CD14-positive monocyte (primary cell): ENCODE data around the gene UBQLN2. TPM values are rescaled to one million over a fixed set of nuclear protein-coding genes. Genes with fewer than 3 reads are reported as not detected.

ENCODE experiments used
- DNase-seq, 3 donors: peaks; one replicate each; pipeline ENCODE4 v3.0.0-alpha.2; 2011 to 2022
- H2AFZ ChIP-seq: 2 replicates; pipeline ENCODE4 v1.6.0; 2012; ENCODE audit warnings: mild to moderate bottlenecking, low read depth, low read length, inconsistent platforms; ENCODE audit not compliant: insufficient read depth, poor library complexity, severe bottlenecking
- H3K27ac ChIP-seq, 2 donors: 1 replicate in 1 of 2; 2 replicates in 1 of 2; pipeline ENCODE4 v1.5.1; 2012 to 2013; ENCODE audit warnings: low read length in 2 of 2, control low read depth in 1 of 2, inconsistent platforms in 1 of 2, low read depth in 1 of 2, mild to moderate bottlenecking in 1 of 2
- H3K27me3 ChIP-seq, 2 donors: one replicate each; pipeline versions ENCODE4 v1.6.0 to v1.6.1; 2011 to 2013; ENCODE audit warnings: low read length in 2 of 2; ENCODE audit not compliant: control insufficient read depth in 2 of 2, insufficient read depth in 2 of 2
- H3K36me3 ChIP-seq, 2 donors: replicated peaks in 1 of 2; 1 replicate in 1 of 2; 2 replicates in 1 of 2; pipeline versions ENCODE4 v1.5.1 to v1.6.1; 2012 to 2013; ENCODE audit warnings: low read length in 2 of 2, control low read depth in 1 of 2, inconsistent platforms in 1 of 2, mild to moderate bottlenecking in 1 of 2; ENCODE audit not compliant: insufficient read depth in 2 of 2, control insufficient read depth in 1 of 2
- H3K4me1 ChIP-seq, 2 donors: 1 replicate in 1 of 2; 2 replicates in 1 of 2; pipeline versions ENCODE4 v1.5.1 to v1.6.1; 2012 to 2013; ENCODE audit warnings: low read length in 2 of 2, control low read depth in 1 of 2, inconsistent platforms in 1 of 2, mild to moderate bottlenecking in 1 of 2, moderate library complexity in 1 of 2; ENCODE audit not compliant: insufficient read depth in 2 of 2, control insufficient read depth in 1 of 2
- H3K4me2 ChIP-seq: replicated peaks from 2 replicates; pipeline ENCODE3; 2012; ENCODE audit warnings: low read length, moderate library complexity, mild to moderate bottlenecking; ENCODE audit not compliant: poor library complexity, severe bottlenecking; ENCODE audit errors: extremely low read depth
- H3K4me3 ChIP-seq, 3 experiments: fragments of 200-600 bp in 1 of 3; sonication (generic) in 1 of 3; replicated peaks in 1 of 3; 1 replicate in 2 of 3; 2 replicates in 1 of 3; pipeline ENCODE4 v1.5.1; 2011 to 2013; ENCODE audit warnings: low read length in 3 of 3, mild to moderate bottlenecking in 3 of 3, control low read depth in 2 of 3, low read depth in 2 of 3, inconsistent platforms in 1 of 3, moderate library complexity in 1 of 3
- H3K79me2 ChIP-seq: 2 replicates; pipeline ENCODE4 v1.6.0; 2012; ENCODE audit warnings: mild to moderate bottlenecking, control low read depth, inconsistent platforms, low read length, moderate library complexity; ENCODE audit not compliant: insufficient read depth
- H3K9ac ChIP-seq: 2 replicates; pipeline ENCODE4 v1.6.0; 2017; ENCODE audit warnings: low read length, mild to moderate bottlenecking; ENCODE audit not compliant: insufficient read depth, poor library complexity, severe bottlenecking
- H3K9me3 ChIP-seq, 2 donors: replicated peaks in 1 of 2; 1 replicate in 1 of 2; 2 replicates in 1 of 2; pipeline versions ENCODE4 v1.5.1 to v1.6.1; 2012 to 2013; ENCODE audit warnings: low read length in 2 of 2, control low read depth in 1 of 2; ENCODE audit not compliant: control insufficient read depth in 1 of 2, insufficient read depth in 1 of 2
- H4K20me1 ChIP-seq: 2 replicates; pipeline ENCODE4 v1.6.0; 2012; ENCODE audit warnings: mild to moderate bottlenecking, low read length, control low read depth, moderate library complexity; ENCODE audit not compliant: insufficient read depth
- H3K27ac Mint-ChIP-seq, 7 donors: one replicate each; pipeline ENCODE4 v1.8.0; 2020; ENCODE audit warnings: mild to moderate bottlenecking in 7 of 7, mixed read lengths in 7 of 7, moderate library complexity in 6 of 7, inconsistent platforms in 2 of 7
- H3K27me3 Mint-ChIP-seq, 3 donors: one replicate each; pipeline ENCODE4 v1.8.0; 2021 to 2022; ENCODE audit warnings: low read depth in 3 of 3, mild to moderate bottlenecking in 3 of 3, mixed read lengths in 3 of 3, moderate library complexity in 3 of 3, inconsistent platforms in 1 of 3
- H3K36me3 Mint-ChIP-seq, 2 donors: one replicate each; pipeline ENCODE4 v1.8.0; 2020; ENCODE audit warnings: mixed read lengths in 2 of 2, inconsistent platforms in 1 of 2, mild to moderate bottlenecking in 1 of 2
- H3K4me1 Mint-ChIP-seq: one replicate; pipeline ENCODE4 v1.8.0; 2020; ENCODE audit warnings: mild to moderate bottlenecking, mixed read lengths
- H3K4me3 Mint-ChIP-seq, 2 donors: one replicate each; pipeline ENCODE4 v1.8.0; 2020; ENCODE audit warnings: mild to moderate bottlenecking in 2 of 2, mixed read lengths in 2 of 2, moderate library complexity in 1 of 2
- H3K9me3 Mint-ChIP-seq, 7 donors: one replicate each; pipeline ENCODE4 v1.8.0; 2020 to 2022; ENCODE audit warnings: mixed read lengths in 7 of 7, mild to moderate bottlenecking in 6 of 7, moderate library complexity in 6 of 7, inconsistent platforms in 2 of 7
- WGBS: methylation state at CpG from one replicate; pipeline ENCODE4 v1.1.5; 2013; ENCODE audit warnings: missing lambda C conversion rate; ENCODE audit not compliant: insufficient coverage; 5-methylcytosine and 5-hydroxymethylcytosine counted together
- intact Hi-C, 2 donors: fragments of 100-400 bp; cut with micrococcal nuclease; formaldehyde crosslinking; loops; one replicate each; pipeline versions ENCODE4 v1.15.0 to v1.15.1; 2023
- polyA plus RNA-seq, 3 donors: library from polyadenylated mRNA; depleted of rRNA in 1 of 3; unstranded in 2 of 3; stranded (reverse) in 1 of 3; fragments of 300-500 nt in 2 of 3; fragments of >200 nt in 1 of 3; fragmentation: Illumina TruSeq in 2 of 3; gene quantifications; 1 replicate in 2 of 3; 2 replicates in 1 of 3; pipeline ENCODE4 v1.2.3, GENCODE V29; 2012 to 2021
- TF ChIP-seq, protein P1 (sequence below): fragments of 200-600 bp; IDR thresholded peaks from one replicate; pipeline ENCODE4 v1.8.0; 2022; ENCODE audit warnings: antibody characterized with exemption, mild to moderate bottlenecking

The UBQLN2 gene
- polyA plus RNA-seq, 3 donors, result 12.6 to 38.4 (median 28.8) TPM

DNA sequence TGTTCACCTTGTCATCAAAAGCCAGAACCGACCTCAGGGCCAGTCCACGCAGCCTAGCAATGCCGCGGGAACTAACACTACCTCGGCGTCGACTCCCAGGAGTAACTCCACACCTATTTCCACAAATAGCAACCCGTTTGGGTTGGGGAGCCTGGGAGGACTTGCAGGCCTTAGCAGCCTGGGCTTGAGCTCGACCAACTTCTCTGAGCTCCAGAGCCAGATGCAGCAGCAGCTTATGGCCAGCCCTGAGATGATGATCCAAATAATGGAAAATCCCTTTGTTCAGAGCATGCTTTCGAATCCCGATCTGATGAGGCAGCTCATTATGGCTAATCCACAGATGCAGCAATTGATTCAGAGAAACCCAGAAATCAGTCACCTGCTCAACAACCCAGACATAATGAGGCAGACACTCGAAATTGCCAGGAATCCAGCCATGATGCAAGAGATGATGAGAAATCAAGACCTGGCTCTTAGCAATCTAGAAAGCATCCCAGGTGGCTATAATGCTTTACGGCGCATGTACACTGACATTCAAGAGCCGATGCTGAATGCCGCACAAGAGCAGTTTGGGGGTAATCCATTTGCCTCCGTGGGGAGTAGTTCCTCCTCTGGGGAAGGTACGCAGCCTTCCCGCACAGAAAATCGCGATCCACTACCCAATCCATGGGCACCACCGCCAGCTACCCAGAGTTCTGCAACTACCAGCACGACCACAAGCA is 898 bp downstream of the UBQLN2 start:
- peaks cover 0 to 4% (median 2%) of the 10 kb centered on the region in 3 donors for H3K27me3 Mint-ChIP-seq
- peak overlapping the region; percentile 84 to 99 for H3K4me3 Mint-ChIP-seq
- peaks cover 0 to 10% (median 0%) of the 10 kb centered on the region in 7 donors for H3K9me3 Mint-ChIP-seq
- no peaks in the 10 kb centered on the region for H3K27me3 ChIP-seq
- peak overlapping the region; percentile 59 to 86 (median 84) for H3K4me3 ChIP-seq
- 0% methylated on average over 8 of the region's 23 CpGs for WGBS
- no peaks in the 10 kb centered on the region for H3K36me3 ChIP-seq
- no peaks in the 10 kb centered on the region for H3K9me3 ChIP-seq
- peaks cover 35% of the 10 kb centered on the region for H3K4me1 Mint-ChIP-seq
- peaks cover 0 to 1% of the 10 kb centered on the region in 2 donors for H3K36me3 Mint-ChIP-seq
- H3K27ac Mint-ChIP-seq, result peak overlapping the region; percentile 95 to 100 (median 99)
- peak overlapping the region; percentile 78 for H3K4me2 ChIP-seq
- H3K27ac ChIP-seq, result peak overlapping the region; percentile 88 to 96
- H3K4me1 ChIP-seq, result peaks cover 27 to 46% of the 10 kb centered on the region in 2 donors
- DNase-seq, result peak; percentile 2 to 29 (median 3)
- peaks cover 12% of the 10 kb centered on the region for H4K20me1 ChIP-seq
- H3K79me2 ChIP-seq, result peaks cover 57% of the 10 kb centered on the region
- TF ChIP-seq, protein P1, sequence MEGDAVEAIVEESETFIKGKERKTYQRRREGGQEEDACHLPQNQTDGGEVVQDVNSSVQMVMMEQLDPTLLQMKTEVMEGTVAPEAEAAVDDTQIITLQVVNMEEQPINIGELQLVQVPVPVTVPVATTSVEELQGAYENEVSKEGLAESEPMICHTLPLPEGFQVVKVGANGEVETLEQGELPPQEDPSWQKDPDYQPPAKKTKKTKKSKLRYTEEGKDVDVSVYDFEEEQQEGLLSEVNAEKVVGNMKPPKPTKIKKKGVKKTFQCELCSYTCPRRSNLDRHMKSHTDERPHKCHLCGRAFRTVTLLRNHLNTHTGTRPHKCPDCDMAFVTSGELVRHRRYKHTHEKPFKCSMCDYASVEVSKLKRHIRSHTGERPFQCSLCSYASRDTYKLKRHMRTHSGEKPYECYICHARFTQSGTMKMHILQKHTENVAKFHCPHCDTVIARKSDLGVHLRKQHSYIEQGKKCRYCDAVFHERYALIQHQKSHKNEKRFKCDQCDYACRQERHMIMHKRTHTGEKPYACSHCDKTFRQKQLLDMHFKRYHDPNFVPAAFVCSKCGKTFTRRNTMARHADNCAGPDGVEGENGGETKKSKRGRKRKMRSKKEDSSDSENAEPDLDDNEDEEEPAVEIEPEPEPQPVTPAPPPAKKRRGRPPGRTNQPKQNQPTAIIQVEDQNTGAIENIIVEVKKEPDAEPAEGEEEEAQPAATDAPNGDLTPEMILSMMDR, result no peak
- H3K9ac ChIP-seq, result peak overlapping the region; percentile 92
- peak overlapping the region; percentile 77 for H2AFZ ChIP-seq
- intact Hi-C loops, result no loop called here

DNA sequence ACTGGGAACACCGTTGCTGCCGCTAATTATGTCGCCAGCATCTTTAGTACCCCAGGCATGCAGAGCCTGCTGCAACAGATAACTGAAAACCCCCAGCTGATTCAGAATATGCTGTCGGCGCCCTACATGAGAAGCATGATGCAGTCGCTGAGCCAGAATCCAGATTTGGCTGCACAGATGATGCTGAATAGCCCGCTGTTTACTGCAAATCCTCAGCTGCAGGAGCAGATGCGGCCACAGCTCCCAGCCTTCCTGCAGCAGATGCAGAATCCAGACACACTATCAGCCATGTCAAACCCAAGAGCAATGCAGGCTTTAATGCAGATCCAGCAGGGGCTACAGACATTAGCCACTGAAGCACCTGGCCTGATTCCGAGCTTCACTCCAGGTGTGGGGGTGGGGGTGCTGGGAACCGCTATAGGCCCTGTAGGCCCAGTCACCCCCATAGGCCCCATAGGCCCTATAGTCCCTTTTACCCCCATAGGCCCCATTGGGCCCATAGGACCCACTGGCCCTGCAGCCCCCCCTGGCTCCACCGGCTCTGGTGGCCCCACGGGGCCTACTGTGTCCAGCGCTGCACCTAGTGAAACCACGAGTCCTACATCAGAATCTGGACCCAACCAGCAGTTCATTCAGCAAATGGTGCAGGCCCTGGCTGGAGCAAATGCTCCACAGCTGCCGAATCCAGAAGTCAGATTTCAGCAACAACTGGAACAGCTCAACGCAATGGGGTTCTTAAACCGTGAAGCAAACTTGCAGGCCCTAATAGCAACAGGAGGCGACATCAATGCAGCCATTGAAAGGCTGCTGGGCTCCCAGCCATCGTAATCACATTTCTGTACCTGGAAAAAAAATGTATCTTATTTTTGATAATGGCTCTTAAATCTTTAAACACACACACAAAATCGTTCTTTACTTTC is 1.8 kb downstream of the UBQLN2 start:
- Histone ChIP-seq H3K27me3 (no peaks in the 10 kb centered on the region), H3K27ac (peak overlapping the region; percentile 16 to 96), H2AFZ (no peak overlapping the region), H3K4me1 (peaks cover 34 to 55% of the 10 kb centered on the region in 2 donors), H3K79me2 (peaks cover 60% of the 10 kb centered on the region), H4K20me1 (peaks cover 18% of the 10 kb centered on the region), H3K9me3 (no peaks in the 10 kb centered on the region), H3K36me3 (no peaks in the 10 kb centered on the region), H3K9ac (peak overlapping the region; percentile 92), H3K4me2 (peak overlapping the region; percentile 78), H3K4me3 (peak overlapping the region; percentile 59 to 86 (median 84))
- Mint-ChIP-seq H3K4me3 (peak overlapping the region; percentile 84 to 99), H3K9me3 (peaks cover 0 to 10% (median 0%) of the 10 kb centered on the region in 7 donors), H3K4me1 (peaks cover 44% of the 10 kb centered on the region), H3K36me3 (peaks cover 0 to 3% of the 10 kb centered on the region in 2 donors), H3K27ac (peak overlapping the region in 6 of 7 donors; percentile 50 to 99 (median 76)), H3K27me3 (peaks cover 0 to 4% (median 2%) of the 10 kb centered on the region in 3 donors)
- no peak for DNase-seq
- intact Hi-C loops, result no loop called here
- WGBS, result 12% methylated on average over 9 of the region's 20 CpGs
- TF ChIP-seq, protein P1, result no peak
